ENCODE measurements around the gene BPHL.
A peak's percentile ranks its signal among the peaks of the same experiment; 100 is the strongest.
"Not testable (repeated sequence)": the region's sequence is repeated elsewhere in the genome, so short reads cannot be mapped to it uniquely, and the experiment has no call there.

The BPHL gene

DNA sequence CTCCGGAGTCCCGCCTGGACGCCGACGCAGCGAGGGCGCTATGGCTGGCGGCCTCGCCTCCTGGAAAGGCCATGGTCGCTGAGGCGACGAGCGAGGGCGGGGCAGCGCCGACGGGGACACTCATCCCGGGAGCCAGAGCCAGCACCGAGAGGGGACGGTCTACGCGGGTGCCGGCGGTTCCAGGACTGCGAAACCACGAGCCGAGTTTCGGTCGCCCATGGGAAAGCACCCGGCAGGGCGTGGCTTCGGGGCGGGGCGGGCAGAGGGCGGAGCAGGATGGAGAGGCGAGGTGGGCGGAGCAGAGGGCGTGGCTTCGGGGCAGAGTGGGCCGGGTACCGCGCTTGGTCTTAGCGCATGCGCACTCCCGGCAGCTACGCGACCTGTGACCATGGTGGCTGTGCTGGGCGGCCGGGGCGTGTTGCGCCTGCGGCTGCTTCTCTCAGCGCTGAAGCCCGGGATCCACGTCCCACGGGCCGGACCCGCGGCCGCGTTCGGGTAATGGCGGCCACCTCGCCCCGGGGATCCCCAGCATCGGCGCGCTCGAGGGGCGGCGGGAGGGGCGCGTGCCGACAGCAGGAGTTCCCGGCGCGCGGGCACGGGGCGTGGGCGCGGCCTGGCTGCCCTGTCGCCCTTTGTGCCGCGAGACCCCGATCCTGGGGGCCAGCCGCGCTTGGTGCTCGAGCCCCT lies at the start of gene BPHL:
Gene BPHL (plus strand): TSS at position 359 of the 687 bp plus-strand sequence. CDS start 30 bp downstream, at position 389.
- DNase-seq (ENCODE audit: low read depth) = peak; percentile 93

GRCh38 chr6:3071568-3071967 lies 46.9 kb upstream of the BPHL start:
- no peak for DNase-seq (ENCODE audit: low read depth)

- no peak for DNase-seq (ENCODE audit: low read depth)
These were observed 45.7 kb upstream of the BPHL start for GRCh38 chr6:3072798-3073197.

- no peak for DNase-seq (ENCODE audit: low read depth)
These were observed 45.1 kb upstream of the BPHL start for GRCh38 chr6:3073382-3073781.

- DNase-seq (ENCODE audit: low read depth) = no peak
These were observed 42.8 kb upstream of the BPHL start for GRCh38 chr6:3075772-3076113.

GRCh38 chr6:3076320-3076719 lies 42.2 kb upstream of the BPHL start:
- no peak for DNase-seq (ENCODE audit: low read depth)

DNA sequence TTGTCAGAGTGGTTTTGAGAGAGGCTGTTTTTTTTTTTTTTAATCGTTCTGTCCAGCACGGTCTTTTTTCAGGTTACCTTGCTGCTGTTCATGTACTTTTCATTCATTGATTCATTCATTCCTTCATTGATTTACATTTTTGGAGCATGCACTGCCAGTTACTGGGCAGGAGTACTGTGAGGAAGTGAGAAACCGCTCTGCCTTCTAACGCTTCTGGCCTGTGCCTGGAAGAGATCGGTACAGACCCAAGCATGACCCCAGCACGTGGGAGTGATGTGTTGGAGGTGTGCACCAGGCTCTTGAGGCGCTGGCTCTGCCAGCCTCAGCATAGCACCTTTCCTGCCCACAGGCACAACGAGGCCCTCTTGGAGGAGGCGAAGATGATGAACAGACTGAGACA lies 41.1 kb upstream of the BPHL start:
- DNase-seq (ENCODE audit: low read depth) = no peak

- DNase-seq (ENCODE audit: low read depth) = not testable (repeated sequence)
These were observed 39.6 kb upstream of the BPHL start for GRCh38 chr6:3078952-3079351.

GRCh38 chr6:3079682-3080081 lies 38.8 kb upstream of the BPHL start:
- DNase-seq (ENCODE audit: low read depth) = no peak

- DNase-seq (ENCODE audit: low read depth) = no peak
These were observed 36.6 kb upstream of the BPHL start for GRCh38 chr6:3081960-3082359.

GRCh38 chr6:3085074-3085473 lies 33.4 kb upstream of the BPHL start:
- no peak for DNase-seq (ENCODE audit: low read depth)

GRCh38 chr6:3086282-3086946 lies 32.1 kb upstream of the BPHL start:
- DNase-seq (ENCODE audit: low read depth) = no peak

DNA sequence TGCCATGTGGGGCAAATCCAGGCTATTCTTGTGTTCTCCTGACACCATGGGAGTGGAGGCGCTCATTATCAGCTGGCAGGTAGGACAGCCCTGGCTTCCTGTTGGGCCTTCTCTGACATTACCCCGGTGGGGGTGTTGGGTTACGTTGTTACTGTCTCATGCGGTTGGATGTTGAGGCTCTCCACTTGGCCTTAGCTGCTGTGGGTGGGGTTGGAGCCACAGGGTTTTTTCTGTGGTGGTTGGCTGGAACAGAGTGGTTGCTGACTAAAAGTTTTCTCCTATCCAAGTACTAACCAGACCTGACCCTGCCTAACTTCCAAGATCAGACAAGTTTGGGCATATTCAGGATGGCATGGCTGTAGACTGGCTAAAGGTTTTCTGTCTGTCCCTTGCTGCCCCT lies 30.1 kb upstream of the BPHL start:
- DNase-seq (ENCODE audit: low read depth) = no peak

DNA sequence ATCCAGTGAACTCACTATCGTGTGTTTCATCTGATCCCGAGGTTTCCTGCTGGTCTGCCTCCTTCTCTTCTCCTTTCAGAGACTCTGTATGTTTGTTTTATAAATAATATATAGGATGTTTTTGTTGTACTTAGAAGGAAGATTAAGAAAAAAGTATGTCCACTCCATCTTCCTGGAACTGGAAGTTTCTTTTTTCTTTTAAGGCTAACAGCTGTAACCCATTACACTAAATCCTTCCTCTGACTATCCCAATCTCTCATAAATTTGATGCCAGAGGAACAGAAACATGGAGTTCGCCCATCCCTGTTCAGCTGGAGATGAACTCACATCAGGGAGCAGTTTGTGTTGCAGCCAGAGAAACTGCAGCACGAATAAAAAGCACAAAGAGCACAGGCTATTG lies 29.5 kb upstream of the BPHL start:
- no peak for DNase-seq (ENCODE audit: low read depth)

DNA sequence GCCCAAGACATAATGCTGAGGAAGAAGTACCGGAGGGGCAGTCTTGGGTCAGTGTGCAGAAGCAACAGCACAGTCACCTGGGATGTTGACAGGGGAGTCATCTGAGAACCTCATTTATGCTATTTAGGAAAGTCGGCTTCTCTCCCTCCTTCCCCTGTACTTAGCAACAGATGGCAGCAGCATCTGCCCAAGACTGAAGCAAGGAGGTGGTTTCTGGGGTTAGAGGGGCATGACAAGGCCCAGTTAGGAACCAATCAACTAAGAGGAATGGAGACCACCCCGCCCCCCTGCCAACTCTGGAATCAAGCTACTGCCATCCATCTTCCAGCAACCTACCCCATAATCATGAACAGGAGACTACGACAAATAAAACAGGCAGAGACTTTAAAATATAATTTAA lies 28.5 kb upstream of the BPHL start:
- DNase-seq (ENCODE audit: low read depth) = no peak

DNA sequence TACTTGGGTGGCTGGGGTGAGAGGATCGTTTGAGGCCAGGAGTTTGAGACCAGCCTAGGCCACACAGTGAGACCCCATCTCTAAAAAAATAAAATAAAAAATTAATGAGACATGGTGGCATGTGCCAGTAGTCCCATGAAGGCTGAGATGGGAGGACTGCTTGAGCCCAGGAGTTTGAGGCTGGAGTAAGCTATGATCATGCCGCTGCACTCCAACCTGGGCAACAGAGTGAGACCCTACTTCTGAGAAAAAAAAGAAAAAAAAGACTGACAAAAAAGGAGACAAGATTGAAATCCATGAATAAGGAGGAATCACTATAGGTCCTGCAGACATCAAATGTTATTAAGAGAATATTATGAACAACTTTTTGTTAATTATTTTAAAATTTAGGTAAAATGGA lies 23.7 kb upstream of the BPHL start:
- DNase-seq (ENCODE audit: low read depth) = no peak

DNA sequence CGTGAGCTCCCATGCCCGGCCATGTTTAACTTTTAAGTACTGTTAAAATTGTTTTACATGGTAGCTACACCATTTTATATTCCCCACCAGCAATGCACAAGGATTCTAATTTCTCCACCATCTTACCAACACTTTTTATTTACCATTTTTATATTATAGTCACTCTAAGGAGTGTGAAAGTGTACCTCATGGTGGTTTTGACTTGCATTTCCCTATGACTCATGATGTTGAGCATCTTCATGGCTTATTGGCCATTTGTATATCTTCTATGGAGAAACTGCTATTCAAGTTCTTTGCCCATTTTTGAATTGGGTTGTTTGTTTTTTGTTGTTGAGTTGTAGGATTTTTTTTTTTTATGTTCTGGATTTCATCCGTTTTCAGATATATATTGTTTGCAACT lies 15.6 kb upstream of the BPHL start:
- DNase-seq (ENCODE audit: low read depth) = no peak

DNA sequence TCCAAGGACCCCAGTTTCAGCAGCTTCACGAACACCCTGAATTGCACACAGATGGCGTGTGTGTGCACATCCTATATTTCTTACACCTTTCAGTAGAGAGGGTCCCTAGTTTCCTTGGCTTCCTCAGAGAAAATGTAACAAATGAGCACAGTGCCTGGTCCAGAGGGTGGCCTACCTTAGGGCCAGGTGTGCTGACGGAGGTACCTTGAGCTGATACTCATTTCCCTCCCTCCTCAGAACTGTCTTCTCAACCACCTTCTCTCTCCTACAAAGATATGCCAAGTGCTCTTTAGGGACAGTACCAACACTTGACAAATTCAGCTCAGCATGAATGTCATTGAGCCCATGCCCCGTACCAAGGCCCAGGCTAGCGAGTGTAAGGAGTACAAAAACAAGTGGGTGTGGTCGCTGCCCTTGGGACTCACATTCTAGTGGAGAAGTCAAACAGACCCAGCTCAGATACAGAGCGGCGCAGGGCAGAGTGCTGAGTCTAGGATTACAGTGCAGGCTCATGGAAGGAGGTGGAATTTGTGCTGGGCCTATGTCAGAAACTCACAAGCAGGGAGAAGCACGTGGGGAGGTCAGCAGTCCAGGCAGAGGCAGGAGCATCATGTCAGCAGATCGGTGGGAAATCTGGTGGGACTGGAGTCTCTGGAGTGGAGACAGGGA lies 9.6 kb upstream of the BPHL start:
- DNase-seq (ENCODE audit: low read depth) = no peak

DNA sequence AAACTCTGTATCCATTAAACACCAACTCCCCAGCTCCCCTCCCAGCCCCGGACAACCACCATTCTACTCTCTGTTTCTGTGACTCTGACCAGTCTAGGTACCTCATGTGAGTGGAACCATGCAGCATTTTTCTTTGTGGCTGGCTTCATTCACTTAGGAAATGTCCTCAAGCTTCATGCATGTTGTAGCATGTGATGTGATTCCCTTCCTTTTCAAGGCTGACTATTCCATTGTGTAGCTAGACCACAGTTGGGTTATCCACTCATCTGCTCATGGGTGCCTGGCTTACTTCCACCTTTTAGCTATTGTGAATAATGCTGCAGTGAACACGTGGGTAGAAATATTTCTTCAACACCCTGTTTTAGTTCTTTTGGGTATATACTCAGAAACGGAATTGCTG lies 8.8 kb upstream of the BPHL start:
- DNase-seq (ENCODE audit: low read depth) = no peak

DNA sequence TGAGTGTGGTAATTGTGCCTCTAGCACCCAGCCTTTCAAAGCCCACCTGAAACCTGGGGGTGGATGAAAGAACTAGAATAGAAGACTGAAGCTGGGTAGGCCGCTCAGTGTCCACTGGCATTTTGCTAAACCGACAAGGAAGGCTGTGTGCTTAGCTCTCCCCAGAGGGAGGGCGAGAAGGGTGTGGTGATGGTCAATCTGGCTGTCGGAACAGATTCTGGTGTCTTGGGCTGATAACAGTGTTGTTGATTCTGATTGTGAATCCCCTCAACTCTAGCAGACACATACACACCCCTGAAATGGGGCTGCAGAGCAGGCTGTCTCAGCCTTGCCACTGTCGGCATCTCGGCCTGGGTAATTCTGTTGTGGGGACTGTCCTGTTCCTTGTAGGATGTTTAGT lies 4.1 kb upstream of the BPHL start:
- no peak for DNase-seq (ENCODE audit: low read depth)

DNA sequence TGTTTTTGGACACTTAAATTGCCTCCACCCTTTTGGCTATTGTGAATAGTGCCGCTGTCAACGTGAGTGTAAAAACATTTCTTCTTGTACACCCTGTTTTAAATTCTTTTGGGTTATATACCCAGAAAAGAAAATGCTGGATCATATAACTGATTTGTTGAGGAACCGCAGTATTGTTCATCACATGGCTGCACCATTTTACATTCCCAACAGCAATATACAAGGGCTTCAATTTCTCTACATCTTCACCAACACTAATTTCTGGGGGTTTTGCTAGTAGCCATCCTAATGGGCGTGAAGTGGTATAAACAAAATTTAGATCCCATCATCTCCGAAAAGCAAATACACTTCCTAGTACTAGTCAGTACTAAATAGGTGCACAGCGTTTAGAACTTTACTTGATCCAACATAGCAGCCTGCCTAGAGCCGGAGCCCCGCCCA lies 579 bp upstream of the BPHL start:
- no peak for DNase-seq (ENCODE audit: low read depth)

- no peak for DNase-seq (ENCODE audit: low read depth)
These were observed 671 bp downstream of the BPHL start for GRCh38 chr6:3119040-3119723.

GRCh38 chr6:3120765-3121089 lies 2.2 kb downstream of the BPHL start:
- DNase-seq (ENCODE audit: low read depth) = no peak

Data from fibroblast of the conjunctiva (primary cell).